Stimulated activated CD8-positive, alpha-beta memory T cell treated with anti-CD3 and anti-CD28 coated beads, Interleukin-7, amount 100 ng/mL, for 48 hours (primary cell): Measurements from ENCODE around the gene PHKA2.

Experiments used
- DNase-seq, 2 donors: peaks; one replicate each; pipeline ENCODE4 v3.0.0-alpha.2; 2020; ENCODE audit warnings: low read depth in 1 of 2; ENCODE audit errors: extremely low read depth in 1 of 2

PHKA2 gene

DNA sequence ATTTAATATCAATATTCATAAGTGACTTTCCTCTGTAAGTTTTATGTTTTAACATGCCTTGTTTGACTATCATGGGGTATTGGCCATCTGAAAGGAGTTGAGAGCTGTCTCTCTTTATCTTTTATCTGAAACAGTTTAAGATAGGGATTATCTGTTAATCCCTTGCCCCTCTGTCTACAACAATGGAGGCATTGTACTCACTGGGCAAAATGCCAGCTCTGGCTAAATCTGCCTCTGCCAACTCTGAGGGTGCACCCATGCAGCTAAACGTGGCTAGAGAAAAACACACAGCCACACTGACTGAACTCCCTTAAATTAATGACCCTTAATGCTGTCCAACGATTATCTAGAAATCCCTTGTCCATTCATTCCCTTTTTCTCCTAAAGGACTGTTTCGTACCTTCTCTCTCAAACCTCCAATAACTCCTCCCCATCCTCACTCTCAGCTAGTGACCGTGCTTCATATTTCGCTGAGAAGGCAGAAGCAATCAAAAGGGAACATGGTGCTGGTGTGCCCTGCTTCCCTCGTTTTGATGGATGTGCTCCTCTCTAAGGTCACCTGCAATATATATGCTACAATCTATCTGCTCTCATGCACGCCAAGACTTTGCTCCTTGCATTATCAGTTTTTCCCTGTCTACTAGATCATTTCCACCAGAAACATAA lies 10.3 kb downstream of the PHKA2 start:
- DNase-seq: no peak

DNA sequence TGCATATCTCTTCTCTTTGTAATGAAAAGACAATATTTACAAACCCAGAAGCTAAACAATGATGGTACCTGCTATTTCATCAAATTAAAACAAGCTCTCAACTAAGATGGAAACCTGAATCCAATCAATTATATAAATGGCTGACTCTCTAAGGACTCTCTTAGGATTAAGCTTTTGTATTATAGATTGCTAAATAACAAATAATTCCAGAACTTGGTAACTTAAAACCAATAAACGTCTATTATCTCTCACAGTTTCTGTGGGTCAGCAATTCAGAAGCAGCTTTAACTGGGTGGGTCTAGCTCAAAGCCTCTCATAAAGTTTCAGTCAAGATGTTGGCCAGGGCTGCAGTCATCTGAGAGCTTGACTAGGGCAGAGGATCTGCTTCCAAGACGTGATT lies 12.4 kb downstream of the PHKA2 start:
- no peak for DNase-seq

DNA sequence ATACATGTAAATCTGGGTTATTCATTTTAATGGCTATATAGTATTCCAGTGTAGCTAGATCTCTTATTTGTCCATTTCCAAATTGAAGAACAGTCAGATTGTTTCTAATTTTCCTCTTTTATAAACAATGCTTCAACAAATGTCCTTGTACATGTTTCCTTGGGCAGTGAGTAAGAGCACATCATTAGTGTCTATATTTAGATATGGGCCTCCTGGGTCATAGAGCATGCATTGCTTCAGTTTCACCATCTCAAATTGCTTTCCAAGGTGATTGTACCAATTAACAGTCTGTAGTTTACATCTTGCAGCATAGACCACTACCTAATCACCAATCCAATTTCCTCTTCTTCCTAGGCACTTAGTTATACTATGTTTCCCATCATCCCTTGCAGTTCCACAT lies 13.4 kb downstream of the PHKA2 start:
- no peak for DNase-seq

DNA sequence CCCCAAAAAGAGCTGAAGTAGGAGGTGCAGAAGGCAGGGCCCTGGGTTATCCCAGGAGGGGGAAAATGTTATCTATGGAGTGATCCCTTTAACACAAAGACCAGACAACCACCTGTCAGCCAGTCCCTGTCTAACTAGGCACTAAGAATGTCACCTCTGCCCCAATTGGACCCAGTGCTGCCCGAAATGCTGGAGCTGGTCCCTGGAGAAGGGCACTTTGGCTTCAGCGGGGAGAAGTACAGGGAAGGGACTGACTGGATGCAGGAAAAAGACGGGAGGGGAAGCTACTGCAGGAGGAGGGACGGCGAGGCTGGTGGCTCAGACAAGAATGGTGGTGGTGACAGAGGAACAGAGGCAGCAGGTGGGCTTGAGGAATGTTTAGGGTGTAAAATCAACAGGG lies 17.3 kb downstream of the PHKA2 start:
- no peak for DNase-seq

DNA sequence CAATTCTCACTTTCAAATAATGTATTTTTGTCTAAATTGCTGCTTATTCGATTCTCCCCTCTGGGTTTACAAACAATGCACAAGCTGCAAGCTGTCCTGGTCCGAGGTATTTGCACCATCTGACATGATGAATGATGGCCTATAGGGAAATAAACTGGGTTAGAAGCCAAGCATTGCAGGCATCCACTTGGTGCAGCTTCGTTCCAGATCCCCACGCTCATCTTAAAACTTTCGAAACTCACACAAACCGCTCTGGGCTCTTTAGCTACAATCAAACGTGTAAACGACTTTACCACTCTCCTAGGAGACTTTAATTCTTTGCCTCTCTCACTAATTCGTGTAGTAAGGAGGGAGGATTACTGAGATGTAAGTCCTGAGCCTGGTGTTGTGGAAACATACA lies 19.0 kb downstream of the PHKA2 start:
- DNase-seq: no peak

DNA sequence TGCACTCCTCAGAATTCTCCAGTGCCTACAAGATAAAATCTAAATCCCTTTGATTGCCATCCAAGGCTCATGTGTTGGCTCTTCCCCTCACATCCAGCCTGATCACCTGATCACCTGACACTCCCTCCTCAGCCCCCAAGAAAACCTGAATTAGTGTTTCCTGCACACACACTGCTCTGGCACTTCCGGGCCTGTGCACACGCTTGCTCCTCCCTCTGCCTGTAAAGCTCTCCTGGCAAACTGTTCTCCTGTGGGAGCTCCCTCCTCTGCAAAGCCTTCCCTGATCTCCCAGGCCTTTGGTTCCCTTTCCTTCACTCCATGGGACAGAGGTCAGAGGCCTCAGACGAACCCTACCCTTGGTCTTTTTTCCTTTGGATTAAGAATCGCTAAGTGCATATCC lies 19.9 kb downstream of the PHKA2 start:
- no peak for DNase-seq

DNA sequence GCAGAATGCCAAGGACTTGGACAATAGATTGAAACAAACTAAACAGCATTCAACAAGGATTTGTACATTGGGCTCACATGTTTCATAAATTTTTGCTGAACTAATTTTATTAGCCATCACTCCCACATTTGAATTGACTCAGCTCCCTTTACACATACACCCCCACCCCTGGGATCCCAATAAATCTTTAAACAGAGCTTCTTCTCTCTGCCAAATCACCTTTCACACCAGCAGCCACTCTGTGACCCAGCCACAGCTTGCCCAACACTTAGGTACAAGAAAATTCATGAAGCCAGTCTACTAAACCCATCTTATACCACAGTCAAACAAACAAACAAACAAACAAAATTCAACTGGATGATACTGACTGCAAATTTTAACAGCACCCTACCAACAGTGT lies 21.6 kb downstream of the PHKA2 start:
- no peak for DNase-seq

DNA sequence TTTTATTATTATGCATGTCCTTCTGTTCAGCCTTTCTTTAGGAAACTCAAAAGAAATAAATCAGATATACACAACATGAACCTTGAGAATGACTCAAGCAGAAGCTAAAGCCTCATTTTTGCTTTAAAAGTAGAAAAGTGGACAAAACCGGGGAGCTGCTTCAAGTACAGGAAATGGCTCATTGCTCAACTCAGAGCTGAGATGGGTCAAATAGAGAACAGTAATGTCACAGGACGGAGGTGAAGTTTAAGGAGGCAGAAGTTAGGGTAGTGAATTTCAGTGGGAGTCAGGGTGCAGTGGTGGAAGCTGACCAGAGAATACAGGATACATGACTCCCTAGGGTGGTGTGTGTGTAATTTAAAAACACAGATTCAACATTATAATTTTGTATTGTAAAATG lies 22.2 kb downstream of the PHKA2 start:
- no peak for DNase-seq

DNA sequence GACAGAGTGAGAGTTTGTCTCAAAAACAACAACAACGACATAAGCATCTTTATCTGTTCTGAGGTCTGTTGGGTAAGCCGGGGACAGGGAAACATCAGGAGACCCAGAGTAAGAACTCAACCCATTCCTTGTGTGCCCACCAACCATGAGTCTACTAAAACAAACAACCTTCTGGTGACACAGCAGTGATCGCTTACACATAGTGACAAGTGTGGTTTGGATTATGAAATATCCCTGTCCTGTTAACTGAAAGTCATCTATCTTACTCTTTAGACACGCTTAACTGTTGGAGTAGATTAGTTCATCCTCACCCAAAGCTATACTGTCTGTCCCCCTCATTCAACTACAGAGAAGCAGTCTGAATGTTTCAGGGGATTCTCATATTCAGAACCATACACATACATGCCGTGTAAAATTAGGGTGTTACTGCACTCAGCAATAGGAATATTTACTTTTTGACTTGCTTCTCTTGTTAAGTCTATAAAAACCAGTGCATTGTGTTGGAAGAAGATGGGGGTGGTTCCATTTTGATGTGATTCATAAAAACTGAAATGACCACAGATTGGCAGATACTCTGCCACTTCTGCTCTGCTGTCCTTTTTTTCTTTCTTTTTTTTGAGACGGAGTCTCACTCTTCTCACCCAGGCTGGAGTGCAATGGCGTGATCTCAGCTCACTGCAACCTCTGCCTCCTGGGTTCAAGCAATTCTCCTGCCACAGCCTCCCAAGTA lies 27.4 kb downstream of the PHKA2 start:
- DNase-seq: no peak

DNA sequence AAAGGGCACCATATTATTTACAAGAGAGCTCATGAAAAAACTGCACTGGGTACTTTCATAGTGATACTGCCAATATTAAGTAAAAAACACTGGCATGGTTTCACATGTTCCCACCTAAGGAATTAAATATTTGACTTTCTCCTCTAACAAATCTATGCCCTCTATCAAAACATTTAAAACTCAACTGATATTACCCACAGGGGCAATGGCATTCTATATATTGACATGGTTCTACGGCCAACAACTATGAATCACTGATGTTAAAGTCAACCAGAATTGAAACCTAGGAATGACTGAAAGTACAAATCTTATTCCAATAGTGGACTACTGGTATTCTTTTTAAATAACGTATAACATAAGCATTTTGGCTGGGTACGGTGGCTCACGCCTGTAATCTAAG lies 28.2 kb downstream of the PHKA2 start:
- DNase-seq: no peak

DNA sequence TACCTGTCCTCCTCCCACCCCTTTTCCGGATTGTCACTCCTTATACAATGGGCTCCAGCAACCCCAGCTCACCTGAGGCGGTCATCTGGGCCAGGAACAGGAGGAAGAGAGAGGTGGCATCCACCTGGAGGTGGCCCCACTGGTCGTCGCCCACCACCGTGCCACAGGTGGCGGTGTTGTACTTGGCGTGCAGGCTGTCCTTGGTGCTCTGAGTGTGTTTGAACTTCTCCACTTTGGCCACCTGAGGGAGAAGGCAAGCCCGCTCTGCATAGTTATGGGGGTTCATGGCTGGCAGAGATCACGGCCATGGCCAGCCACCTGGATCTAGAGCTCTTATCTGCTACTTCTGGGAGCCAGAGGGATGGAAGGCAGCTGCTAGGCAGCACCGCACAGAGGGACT lies 32.9 kb downstream of the PHKA2 start:
- DNase-seq: no peak

DNA sequence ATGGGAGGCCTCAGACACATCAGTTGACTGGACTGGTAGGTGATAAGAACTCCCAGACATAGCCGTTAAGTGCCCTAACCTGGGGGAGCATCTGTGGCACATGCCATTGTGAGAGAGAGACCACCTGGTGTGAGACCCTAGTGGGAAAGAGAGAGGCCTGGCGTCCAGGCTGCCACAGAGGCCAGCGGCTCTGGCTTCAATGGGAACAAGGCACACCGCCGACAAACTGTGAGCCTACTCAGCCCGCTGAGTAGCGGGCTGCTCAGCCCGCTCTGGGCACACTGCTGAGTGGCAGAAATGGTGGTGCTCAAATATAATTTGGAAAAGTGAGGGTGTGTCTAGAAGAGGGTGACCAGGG lies 34.0 kb downstream of the PHKA2 start:
- DNase-seq: no peak

DNA sequence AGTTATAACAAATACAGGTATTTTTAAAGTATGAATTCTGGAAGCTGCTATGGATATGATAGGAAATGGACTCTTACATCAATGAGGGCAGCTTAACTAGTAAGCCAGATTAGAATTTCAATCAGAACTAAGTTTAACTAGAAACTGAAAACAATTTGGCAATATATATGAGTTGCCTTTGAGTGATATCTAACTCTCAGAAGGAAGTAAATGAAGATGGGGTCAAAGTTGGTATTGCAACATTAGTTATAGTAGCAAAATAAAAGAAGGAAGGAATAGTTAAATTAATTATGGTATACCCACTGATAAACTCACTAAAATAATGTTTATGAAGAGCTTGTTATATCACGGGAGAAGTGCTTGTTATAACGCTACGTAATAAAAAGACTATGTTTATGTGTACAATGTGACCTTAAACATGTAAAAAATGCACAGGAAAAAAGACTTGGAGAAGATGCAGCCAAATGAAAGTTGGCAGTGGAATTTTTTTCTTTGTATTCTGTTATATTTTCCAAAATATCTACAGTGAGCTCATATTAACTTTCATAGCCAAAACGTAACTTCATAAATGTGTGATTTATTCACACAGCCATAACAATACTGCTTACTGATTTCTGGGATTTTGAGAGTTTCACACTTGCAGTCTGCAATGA lies 34.5 kb downstream of the PHKA2 start:
- DNase-seq: no peak

DNA sequence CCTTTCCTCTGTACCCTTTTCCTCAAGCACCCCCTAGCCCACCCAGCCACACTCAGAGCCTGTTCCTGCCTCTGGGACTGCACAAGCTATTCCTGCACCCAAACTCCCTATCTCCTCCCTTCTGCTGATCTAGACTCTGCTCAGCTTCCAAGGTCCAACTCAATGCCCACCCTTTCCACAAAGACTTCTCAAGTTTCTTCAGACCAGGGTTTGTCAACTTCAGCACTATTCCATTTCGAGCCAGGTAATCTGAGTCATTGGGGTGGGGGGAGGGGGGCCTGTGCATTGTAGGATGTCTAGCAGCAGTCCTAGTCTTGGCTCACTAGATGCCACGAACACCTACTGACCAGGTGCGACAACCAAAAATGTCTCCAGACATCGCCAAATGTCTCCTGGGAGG lies 37.3 kb downstream of the PHKA2 start:
- no peak for DNase-seq

DNA sequence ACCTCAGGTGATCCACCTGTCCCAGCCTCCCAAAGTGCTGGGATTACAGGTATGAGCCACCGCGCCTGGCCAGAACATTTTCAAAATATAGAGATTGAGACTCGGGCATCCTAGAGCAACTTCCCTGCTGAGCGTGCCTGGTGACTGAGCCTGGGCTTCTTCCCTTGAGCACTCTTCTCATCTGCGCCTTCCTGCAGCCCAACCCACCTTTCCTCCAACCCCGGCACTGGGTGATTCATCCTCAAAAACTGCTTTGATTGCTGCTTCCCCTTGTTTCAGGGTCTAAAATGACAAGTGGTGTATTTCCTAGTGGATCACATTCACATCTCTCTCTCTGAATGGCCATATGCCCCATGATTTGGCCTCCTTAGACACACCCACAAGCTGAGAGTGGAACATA lies 37.8 kb downstream of the PHKA2 start:
- no peak for DNase-seq

DNA sequence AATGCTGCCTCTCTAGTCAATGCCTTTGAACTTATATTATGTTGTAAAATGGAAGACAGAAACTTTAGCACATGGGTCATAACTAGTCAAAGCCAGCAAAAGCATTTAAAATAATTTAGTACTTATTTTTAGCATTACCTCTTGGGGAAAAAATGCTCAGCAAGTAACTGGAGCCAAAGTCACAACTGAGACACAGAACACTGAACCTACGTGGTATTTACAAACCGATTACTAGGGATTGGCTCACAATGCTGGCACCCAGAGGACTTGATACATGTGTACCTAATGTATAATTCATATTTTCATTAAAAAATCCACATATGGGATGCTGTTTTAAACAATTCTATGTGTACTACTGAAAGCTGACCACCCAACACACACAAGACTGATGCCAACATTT lies 38.4 kb downstream of the PHKA2 start:
- DNase-seq: no peak

DNA sequence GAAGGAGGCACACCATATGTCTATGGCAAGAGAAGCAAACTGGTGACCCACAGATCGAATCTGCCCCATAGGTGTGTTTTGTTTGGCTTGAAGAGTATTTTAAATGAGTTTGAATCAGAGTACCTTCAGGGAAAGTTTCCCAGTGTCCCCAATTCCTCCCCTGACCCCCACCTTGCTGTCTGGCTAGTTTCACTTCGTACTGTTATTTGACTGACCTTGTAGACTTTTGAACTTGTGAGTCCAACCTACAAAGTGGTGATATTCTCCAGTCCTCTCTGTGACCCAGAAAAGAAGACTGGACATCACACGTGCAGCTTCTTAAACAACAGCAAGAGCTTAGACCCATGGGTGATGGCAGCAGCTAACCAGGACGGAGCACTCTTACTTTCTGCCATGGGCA lies 39.4 kb downstream of the PHKA2 start:
- no peak for DNase-seq

DNA sequence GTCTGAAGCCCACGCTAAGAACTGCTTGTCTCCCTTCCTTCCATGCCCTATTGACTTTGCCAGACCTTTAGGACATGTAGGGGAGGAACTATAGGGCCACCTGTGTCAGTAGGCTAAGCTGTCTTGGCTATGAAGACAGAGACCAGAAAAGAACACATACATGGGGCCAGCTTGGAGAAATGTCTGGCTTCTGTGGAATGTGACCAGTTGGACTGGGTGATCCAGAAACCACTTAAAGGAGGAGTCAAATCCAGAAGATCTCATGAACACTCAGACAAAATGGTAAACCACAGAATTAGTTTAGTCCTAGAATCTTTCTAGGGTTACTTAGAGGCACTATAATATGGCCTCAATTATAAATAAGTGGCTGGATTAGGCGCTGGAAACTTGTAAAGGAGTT lies 42.0 kb downstream of the PHKA2 start:
- no peak for DNase-seq

DNA sequence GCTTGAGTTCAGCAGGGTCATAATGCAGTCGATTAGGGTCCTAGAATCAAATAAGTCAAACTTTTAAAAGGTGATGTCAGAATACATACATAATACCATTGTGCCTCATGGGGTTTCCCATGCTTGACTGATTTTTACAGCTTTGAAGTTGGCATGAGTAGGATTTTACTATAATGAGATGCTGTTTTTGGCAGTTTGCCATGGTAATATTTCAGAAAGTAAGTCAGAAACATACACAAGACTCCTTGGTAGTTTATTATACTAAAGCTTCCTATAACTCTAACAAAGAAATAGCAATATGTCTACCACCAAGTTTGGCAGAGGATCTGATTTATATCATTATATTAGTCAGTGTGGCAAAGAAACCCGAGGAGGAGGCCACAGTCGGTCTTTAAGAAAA lies 45.2 kb downstream of the PHKA2 start:
- DNase-seq: no peak

DNA sequence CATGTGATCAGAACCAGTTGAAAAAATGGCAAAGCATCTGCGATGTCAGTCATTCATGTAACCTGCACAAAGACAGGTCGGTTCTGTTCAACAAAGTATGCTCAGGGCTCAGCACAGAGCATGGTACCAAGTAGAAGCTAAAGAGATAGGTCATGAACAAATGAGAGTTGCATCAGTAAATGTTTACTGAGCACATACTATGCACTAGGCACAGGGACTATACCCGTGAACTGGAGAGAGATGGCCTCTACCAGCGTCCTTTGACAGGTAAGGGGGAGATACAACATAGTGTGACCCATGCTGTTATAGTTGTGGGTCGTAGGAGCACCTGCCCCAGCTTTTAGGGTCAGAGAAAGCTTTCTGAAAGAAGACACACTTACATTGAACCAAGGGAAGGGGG lies 46.7 kb downstream of the PHKA2 start:
- no peak for DNase-seq

DNA sequence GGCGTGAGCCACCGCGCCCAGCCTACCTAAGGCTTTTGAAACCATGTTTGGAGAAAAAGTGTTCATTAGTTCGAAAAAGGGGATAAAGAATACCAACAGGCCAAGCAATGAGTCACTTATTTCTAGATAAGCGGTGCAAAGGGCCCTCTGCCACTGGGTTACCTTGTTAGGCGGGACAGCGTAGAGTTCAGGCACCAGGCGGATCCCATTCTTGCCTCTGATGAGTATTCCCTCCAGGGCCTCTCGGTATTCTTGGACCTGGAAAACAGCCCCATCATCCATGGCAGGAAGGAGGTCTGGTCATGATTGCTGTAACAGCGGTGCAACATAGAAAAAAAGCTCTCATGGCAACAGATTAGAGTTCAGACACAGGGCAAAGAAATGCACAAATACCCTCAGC lies 48.0 kb downstream of the PHKA2 start:
- no peak for DNase-seq

DNA sequence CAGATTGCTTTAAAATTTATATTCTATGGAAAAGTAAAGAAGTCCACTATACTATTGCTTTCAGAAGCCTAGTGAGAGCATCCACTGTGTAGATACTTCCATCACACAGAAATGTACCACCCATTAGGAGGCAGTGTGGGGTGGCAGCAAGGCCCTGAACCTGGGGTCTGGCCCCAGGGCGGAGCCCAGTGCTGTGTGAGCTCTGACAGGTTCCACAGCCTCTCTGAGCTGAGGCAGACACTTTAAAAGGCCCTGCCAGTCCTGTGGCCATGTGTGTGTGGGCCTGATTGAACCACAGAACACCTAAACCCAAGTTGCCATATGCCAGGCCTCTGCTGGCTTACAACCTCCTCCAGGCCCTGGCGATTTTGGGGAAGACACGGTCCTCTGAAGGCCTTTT lies 49.2 kb downstream of the PHKA2 start:
- no peak for DNase-seq

DNA sequence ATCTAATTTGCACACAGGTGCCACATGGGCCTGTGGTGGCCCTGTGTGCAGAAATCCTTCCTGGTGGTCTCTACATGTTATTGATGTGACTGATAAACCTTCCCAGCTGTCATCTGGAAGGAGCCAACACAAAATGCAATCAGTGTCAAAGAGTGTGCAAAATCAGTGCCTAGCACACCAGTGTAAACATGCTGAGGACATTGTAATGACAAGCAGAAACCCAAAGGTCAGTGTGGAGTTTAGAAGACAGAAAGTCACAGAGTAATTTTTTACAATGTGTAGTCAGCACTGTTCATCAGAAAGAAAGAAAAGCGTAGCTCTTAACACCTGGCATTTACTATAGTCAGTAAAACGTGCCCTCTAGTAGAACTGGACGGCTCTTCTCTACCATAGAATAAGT lies 50.3 kb downstream of the PHKA2 start:
- no peak for DNase-seq
